Measurements from ENCODE around the gene KCTD18.
A peak's percentile ranks its signal among the peaks of the same experiment; 100 is the strongest.

The KCTD18 gene

GRCh38 chr2:200483729-200484198 lies 26.1 kb downstream of the KCTD18 start:
- no peak for DNase-seq

- no peak for DNase-seq
These were observed 27.7 kb downstream of the KCTD18 start for GRCh38 chr2:200482194-200482593.

- no peak for DNase-seq
These were observed 30.1 kb downstream of the KCTD18 start for GRCh38 chr2:200479692-200480265.

- peak; percentile 85 for DNase-seq
These were observed 32.2 kb downstream of the KCTD18 start for GRCh38 chr2:200477667-200478131.

- DNase-seq = no peak
These were observed 33.0 kb downstream of the KCTD18 start for GRCh38 chr2:200476836-200477235.

- DNase-seq = no peak
These were observed 34.1 kb downstream of the KCTD18 start for GRCh38 chr2:200475795-200476194.

GRCh38 chr2:200472853-200473464 lies 36.9 kb downstream of the KCTD18 start:
- no peak for DNase-seq

GRCh38 chr2:200471928-200472645 lies 37.8 kb downstream of the KCTD18 start:
- no peak for DNase-seq

GRCh38 chr2:200471324-200471848 lies 38.5 kb downstream of the KCTD18 start:
- DNase-seq = peak; percentile 77

- peak; percentile 78 for DNase-seq
These were observed 39.6 kb downstream of the KCTD18 start for GRCh38 chr2:200470230-200470629.

GRCh38 chr2:200469708-200470211 lies 40.1 kb downstream of the KCTD18 start:
- DNase-seq = peak; percentile 69

- no peak for DNase-seq
These were observed 41.8 kb downstream of the KCTD18 start for GRCh38 chr2:200467806-200468681.

GRCh38 chr2:200466425-200467418 lies 43.1 kb downstream of the KCTD18 start:
- peak; percentile 40 for DNase-seq

- no peak for DNase-seq
These were observed 46.4 kb downstream of the KCTD18 start for GRCh38 chr2:200463452-200463851.

- DNase-seq = no peak
These were observed 47.8 kb downstream of the KCTD18 start for GRCh38 chr2:200461846-200462710.

- DNase-seq = no peak
These were observed 50.8 kb downstream of the KCTD18 start for GRCh38 chr2:200459101-200459500.

GRCh38 chr2:200456567-200456966 lies 53.3 kb downstream of the KCTD18 start:
- peak; percentile 33 for DNase-seq

- no peak for DNase-seq
These were observed 53.9 kb downstream of the KCTD18 start for GRCh38 chr2:200455958-200456421.

- no peak for DNase-seq
These were observed 54.7 kb downstream of the KCTD18 start for GRCh38 chr2:200454927-200455801.
